GM12872 (cell line): ENCODE data around the gene KLHL7.

ENCODE experiments used
- TF ChIP-seq, protein P1 (sequence below): IDR thresholded peaks from 3 replicates; pipeline ENCODE4 v1.5.1; 2011; ENCODE audit warnings: low read depth, mild to moderate bottlenecking, low read length, moderate library complexity; ENCODE audit not compliant: insufficient read depth

The KLHL7 gene

GRCh38 chr7:23205577-23205908 lies 100.0 kb downstream of the KLHL7 start:
- TF ChIP-seq, protein P1, sequence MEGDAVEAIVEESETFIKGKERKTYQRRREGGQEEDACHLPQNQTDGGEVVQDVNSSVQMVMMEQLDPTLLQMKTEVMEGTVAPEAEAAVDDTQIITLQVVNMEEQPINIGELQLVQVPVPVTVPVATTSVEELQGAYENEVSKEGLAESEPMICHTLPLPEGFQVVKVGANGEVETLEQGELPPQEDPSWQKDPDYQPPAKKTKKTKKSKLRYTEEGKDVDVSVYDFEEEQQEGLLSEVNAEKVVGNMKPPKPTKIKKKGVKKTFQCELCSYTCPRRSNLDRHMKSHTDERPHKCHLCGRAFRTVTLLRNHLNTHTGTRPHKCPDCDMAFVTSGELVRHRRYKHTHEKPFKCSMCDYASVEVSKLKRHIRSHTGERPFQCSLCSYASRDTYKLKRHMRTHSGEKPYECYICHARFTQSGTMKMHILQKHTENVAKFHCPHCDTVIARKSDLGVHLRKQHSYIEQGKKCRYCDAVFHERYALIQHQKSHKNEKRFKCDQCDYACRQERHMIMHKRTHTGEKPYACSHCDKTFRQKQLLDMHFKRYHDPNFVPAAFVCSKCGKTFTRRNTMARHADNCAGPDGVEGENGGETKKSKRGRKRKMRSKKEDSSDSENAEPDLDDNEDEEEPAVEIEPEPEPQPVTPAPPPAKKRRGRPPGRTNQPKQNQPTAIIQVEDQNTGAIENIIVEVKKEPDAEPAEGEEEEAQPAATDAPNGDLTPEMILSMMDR = no peak

GRCh38 chr7:23205909-23206767 lies 100.6 kb downstream of the KLHL7 start:
- TF ChIP-seq, protein P1 = no peak

DNA sequence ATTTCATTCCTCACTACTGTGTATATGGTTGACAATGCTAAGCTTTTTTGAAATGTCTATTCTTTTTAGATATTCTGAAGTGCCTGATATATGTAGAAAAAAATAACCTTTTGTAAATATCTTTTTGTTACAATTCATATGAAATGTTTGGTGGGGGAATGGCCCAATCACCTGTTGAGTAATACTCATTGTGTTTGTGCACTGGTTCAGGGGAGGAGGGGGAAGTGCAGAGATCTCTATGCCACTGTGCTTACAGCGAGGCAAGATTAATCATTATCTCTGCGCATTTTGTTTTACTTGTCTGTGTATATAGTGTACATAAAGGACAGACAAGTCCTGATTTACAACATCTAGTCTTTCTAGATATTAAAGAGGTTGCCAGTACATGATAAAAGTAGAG lies 101.4 kb downstream of the KLHL7 start:
- TF ChIP-seq, protein P1 = no peak

DNA sequence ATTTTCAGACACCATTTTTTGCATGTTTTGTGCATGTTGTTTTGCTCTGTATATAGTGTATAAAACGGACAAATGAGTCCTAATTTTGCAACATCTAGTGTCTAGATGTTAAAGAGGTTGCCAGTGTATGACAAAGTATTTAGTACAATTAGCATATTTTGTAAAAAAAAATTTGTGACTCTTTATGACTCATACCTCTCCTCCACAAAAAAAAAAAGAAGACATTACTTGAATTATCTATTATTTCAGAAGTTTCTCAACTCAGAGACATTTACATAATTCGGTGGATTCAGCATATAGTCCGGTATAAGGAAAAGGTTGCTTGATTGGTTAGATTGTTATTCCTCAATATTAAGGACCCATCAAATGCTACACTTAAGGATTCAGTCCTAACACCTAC lies 102.3 kb downstream of the KLHL7 start:
- TF ChIP-seq, protein P1 = no peak

DNA sequence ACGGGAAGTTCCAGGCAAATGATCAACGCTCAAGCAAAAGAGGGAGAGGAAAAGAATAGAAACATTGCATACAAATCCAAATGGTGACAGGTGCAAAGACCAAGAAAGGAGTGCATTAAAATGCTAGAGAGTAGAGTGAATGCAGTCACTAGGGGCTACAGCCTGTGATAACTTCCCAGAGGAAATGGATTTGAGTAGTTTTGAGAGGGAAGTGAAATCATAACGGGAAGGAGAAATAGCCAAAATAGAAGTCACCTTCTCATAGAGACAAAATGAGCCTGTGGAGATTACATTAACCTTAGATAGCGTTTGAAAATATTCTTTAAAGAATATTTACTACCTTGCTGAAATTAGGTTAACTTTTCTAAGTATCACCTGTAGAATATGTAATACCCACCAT lies 102.7 kb downstream of the KLHL7 start:
- TF ChIP-seq, protein P1 = no peak

DNA sequence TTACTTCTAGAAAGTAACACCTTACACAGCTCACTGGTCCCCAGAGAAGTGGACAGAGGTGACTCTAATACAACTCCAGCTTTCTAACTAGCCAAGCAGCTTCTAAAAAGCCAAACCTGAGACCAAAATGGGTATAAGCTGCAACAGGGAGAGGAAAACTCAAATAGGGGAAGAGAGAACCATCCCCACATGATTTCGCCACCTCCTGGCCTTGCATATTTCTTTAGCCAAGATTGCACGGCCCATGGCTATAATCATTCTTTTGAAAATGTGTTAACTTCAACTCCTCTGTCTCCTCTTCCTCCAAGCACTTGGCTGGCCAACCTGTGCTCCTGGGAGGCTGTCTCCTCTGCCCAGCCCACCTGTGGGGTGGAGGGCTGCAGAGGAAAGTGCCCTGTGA lies 104.9 kb downstream of the KLHL7 start:
- TF ChIP-seq, protein P1 = no peak

DNA sequence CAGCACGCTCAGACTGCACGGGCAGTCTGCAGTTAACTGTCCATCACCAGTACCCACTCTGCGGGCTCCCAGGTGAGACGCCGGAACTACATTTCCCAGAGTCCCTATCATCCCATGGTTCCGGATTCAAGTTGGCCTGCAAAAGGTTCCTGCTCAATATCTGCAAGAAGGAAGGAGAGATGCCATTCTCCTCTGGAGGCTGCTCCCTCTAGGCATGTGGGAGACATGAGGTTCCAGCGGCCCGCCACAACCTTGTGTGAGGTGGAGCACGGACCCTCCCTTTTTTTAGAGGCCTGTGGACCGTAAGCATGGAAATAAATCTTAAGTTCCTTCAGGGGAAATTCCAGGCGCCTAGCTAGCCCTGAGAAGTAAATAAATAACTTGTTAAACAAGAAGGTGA lies 106.0 kb downstream of the KLHL7 start:
- TF ChIP-seq, protein P1 = no peak
